B cell (primary cell): Measurements from ENCODE around the gene ITCH. TPM values are rescaled to one million over a fixed set of nuclear protein-coding genes. Genes with fewer than 3 reads are reported as not detected.
"Not testable (repeated sequence)": the region's sequence is repeated elsewhere in the genome, so short reads cannot be mapped to it uniquely, and the experiment has no call there.

Source experiments
- ATAC-seq: fragments of 200-7000 bp; cut with Tn5 transposase; one replicate; pipeline ENCODE4 v1.10.0; 2021; ENCODE audit warnings: low read depth, mild to moderate bottlenecking, moderate number of reproducible peaks, moderate library complexity
- CTCF ChIA-PET: fragments of 350-600 bp; sonication (Branson Sonifier 250); formaldehyde crosslinking; loops from one replicate; lab custom pipeline; 2021; ENCODE audit warnings: antibody characterized with exemption, inconsistent platforms; lab: Charles Lee
- POLR2A ChIA-PET: fragments of 350-600 bp; sonication (Branson Sonifier 250); formaldehyde crosslinking; loops from one replicate; lab custom pipeline; 2021; ENCODE audit warnings: antibody characterized with exemption; lab: Charles Lee
- DNase-seq: peaks from one replicate; pipeline ENCODE4 v3.0.0; 2013
- H2AFZ ChIP-seq: 2 replicates; pipeline ENCODE4 v1.6.1; 2012; ENCODE audit warnings: mild to moderate bottlenecking, low read depth, low read length; ENCODE audit not compliant: insufficient read depth, poor library complexity, severe bottlenecking
- H3K27ac ChIP-seq, 2 donors: 1 replicate in 1 of 2; 2 replicates in 1 of 2; pipeline ENCODE4 v1.5.1; 2012 to 2013; ENCODE audit warnings: low read length in 2 of 2, mild to moderate bottlenecking in 2 of 2, moderate library complexity in 1 of 2
- H3K27me3 ChIP-seq, 4 experiments: fragments of 200-600 bp in 1 of 4; sonication (generic) in 1 of 4; replicated peaks in 1 of 4; 1 replicate in 2 of 4; 2 replicates in 2 of 4; pipeline versions ENCODE4 v1.6.1 to v1.7.0; 2013 to 2016; ENCODE audit warnings: low read length in 3 of 4, mild to moderate bottlenecking in 2 of 4, mixed read lengths in 1 of 4, moderate library complexity in 1 of 4; ENCODE audit not compliant: insufficient read depth in 4 of 4, control insufficient read depth in 3 of 4; ENCODE audit errors: control extremely low read depth in 1 of 4
- H3K36me3 ChIP-seq, 2 experiments: replicated peaks in 1 of 2; 1 replicate in 1 of 2; 2 replicates in 1 of 2; pipeline versions ENCODE4 v1.6.1 to v1.7.1; 2013; ENCODE audit warnings: low read length in 1 of 2; ENCODE audit not compliant: insufficient read depth in 2 of 2, control insufficient read depth in 1 of 2; ENCODE audit errors: control extremely low read depth in 1 of 2, extremely low read depth in 1 of 2
- H3K4me1 ChIP-seq, 2 donors: fragments of 200-600 bp in 1 of 2; sonication (generic) in 1 of 2; 1 replicate in 1 of 2; 2 replicates in 1 of 2; pipeline versions ENCODE4 v1.5.1 to v1.6.1; 2013 to 2017; ENCODE audit warnings: low read length in 2 of 2; ENCODE audit not compliant: control insufficient read depth in 2 of 2, insufficient read depth in 2 of 2
- H3K4me2 ChIP-seq: replicated peaks from 2 replicates; pipeline ENCODE3; 2012; ENCODE audit warnings: mild to moderate bottlenecking, low read depth, low read length; ENCODE audit not compliant: poor library complexity, severe bottlenecking
- H3K4me3 ChIP-seq, 5 experiments: fragments of 200-600 bp in 1 of 5; sonication (generic) in 1 of 5; 1 replicate in 3 of 5; 2 replicates in 2 of 5; pipeline versions ENCODE4 v1.5.1 to v1.7.0; 2011 to 2016; ENCODE audit warnings: low read length in 4 of 5, mild to moderate bottlenecking in 4 of 5, low read depth in 2 of 5, control low read depth in 1 of 5, moderate library complexity in 1 of 5; ENCODE audit not compliant: insufficient read depth in 1 of 5; ENCODE audit errors: control extremely low read depth in 1 of 5, extremely low read depth in 1 of 5
- H3K79me2 ChIP-seq: fragments of 200-600 bp; sonication (generic); one replicate; pipeline ENCODE4 v1.6.0; 2016; ENCODE audit warnings: low read length; ENCODE audit not compliant: control insufficient read depth, insufficient read depth
- H3K9ac ChIP-seq: fragments of 200-600 bp; sonication (generic); 2 replicates; pipeline ENCODE4 v1.6.1; 2017; ENCODE audit warnings: mild to moderate bottlenecking, low read length, moderate library complexity
- H3K9me3 ChIP-seq, 3 donors: one replicate each; pipeline versions ENCODE4 v1.6.1 to v1.7.1; 2013; ENCODE audit warnings: low read length in 2 of 3; ENCODE audit not compliant: control insufficient read depth in 2 of 3, insufficient read depth in 1 of 3; ENCODE audit errors: control extremely low read depth in 1 of 3
- H4K20me1 ChIP-seq: 2 replicates; pipeline ENCODE4 v1.6.0; 2012; ENCODE audit warnings: mild to moderate bottlenecking, low read length; ENCODE audit not compliant: insufficient read depth, control insufficient read depth, poor library complexity, severe bottlenecking
- H3K27ac Mint-ChIP-seq: one replicate; pipeline ENCODE4 v1.8.0; 2021; ENCODE audit warnings: mixed read lengths
- H3K27me3 Mint-ChIP-seq: one replicate; pipeline ENCODE4 v1.8.0; 2021; ENCODE audit warnings: mixed read lengths
- H3K4me1 Mint-ChIP-seq: one replicate; pipeline ENCODE4 v1.8.0; 2021; ENCODE audit warnings: mixed read lengths
- H3K4me3 Mint-ChIP-seq: one replicate; pipeline ENCODE4 v1.8.0; 2021; ENCODE audit warnings: mixed read lengths
- H3K9me3 Mint-ChIP-seq: one replicate; pipeline ENCODE4 v1.8.0; 2022; ENCODE audit warnings: mixed read lengths; ENCODE audit not compliant: insufficient read depth
- CTCF ChIP-seq: fragments of 200-600 bp; IDR thresholded peaks from one replicate; pipeline ENCODE4 v1.8.0; 2022; ENCODE audit warnings: antibody characterized with exemption, mild to moderate bottlenecking
- EZH2 ChIP-seq: IDR thresholded peaks from 2 replicates; pipeline ENCODE4 v1.6.1; 2012; ENCODE audit warnings: borderline replicate concordance, low read depth, mild to moderate bottlenecking, moderate library complexity, low read length; ENCODE audit not compliant: insufficient read depth, poor library complexity, severe bottlenecking
- WGBS: methylation state at CpG from one replicate; pipeline ENCODE4 v1.1.5; 2013; ENCODE audit warnings: missing lambda C conversion rate; ENCODE audit not compliant: insufficient coverage; 5-methylcytosine and 5-hydroxymethylcytosine counted together
- intact Hi-C: fragments of 100-400 bp; cut with micrococcal nuclease; formaldehyde crosslinking; loops from one replicate; pipeline ENCODE4 v1.10.0; 2022
- polyA plus RNA-seq: library from polyadenylated mRNA; depleted of rRNA; stranded (reverse); fragments of >200 nt; gene quantifications from 2 replicates; pipeline ENCODE4 v1.2.3, GENCODE V29; 2012
- total RNA-seq, 2 donors: library from RNA; stranded (reverse); fragments of 120-200 nt in 1 of 2; gene quantifications; 1 replicate in 1 of 2; 2 replicates in 1 of 2; pipeline versions ENCODE4 v1.2.3 to v1.2.4, GENCODE V29; 2013 to 2022

The ITCH gene
- total and polyA plus RNA-seq, 2 donors (not counting 1 experiment from before 2014, with no cell fraction given): 10.0 to 110 TPM

GRCh38 chr20:34328928-34329677 is 34.0 kb upstream of the ITCH start:
- 100% methylated on average over 8 of the region's 9 CpGs for WGBS
- ATAC-seq (no peak), DNase-seq (no peak)
- no peak overlapping the region for H3K4me3 ChIP-seq
- H2AFZ ChIP-seq: no peak overlapping the region
- TF ChIP-seq CTCF (no peak), EZH2 (no peak)
- Mint-ChIP-seq H3K27ac (no peak overlapping the region), H3K4me1 (no peaks in the 10 kb centered on the region), H3K27me3 (peaks cover 10% of the 10 kb centered on the region), H3K4me3 (no peak overlapping the region), H3K9me3 (no peaks in the 10 kb centered on the region)
- H3K27me3 ChIP-seq: peaks cover 0 to 3% (median 1%) of the 10 kb centered on the region in 4 experiments
- ChIA-PET CTCF (no interaction called here), POLR2A (no interaction called here)
- no peak overlapping the region for H3K4me2 ChIP-seq
- no peaks in the 10 kb centered on the region for H4K20me1 ChIP-seq
- H3K36me3 ChIP-seq: no peaks in the 10 kb centered on the region
- H3K79me2 ChIP-seq: no peaks in the 10 kb centered on the region
- no peak overlapping the region for H3K9ac ChIP-seq
- no peak overlapping the region for H3K27ac ChIP-seq
- H3K9me3 ChIP-seq: peaks cover 0 to 3% (median 0%) of the 10 kb centered on the region in 3 donors
- H3K4me1 ChIP-seq: no peaks in the 10 kb centered on the region
- intact Hi-C loops: no loop called here

DNA sequence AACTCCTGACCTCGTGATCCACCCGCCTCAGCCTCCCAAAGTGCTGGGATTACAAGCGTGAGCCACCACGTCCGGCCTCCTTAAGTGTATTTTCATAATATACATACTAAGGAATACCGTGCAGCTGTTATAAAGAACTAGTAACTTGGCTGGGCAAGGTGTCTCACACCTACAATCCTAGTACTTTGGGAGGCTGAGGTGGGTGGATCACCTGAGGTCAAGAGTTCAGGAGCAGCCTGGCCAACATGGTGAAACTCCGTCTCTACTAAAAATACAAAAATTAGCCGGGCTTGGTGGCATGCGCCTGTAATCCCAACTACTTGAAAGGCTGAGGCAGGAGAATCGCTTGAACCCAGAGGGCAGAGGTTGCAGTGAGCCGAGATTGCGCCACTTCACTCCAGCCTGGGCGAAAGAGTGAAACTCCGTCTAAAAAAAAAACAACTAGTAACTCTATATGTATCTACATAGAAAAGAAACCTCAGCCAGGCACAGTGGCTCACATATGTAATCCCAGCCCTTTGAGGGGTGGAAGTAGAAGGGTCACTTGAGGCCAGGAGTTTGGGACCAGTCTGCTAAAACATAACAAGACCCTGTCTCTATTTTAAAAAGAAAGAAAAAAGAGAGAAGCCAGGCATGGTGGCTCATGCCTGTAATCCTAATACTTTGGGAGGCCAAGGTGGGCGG is 32.1 kb upstream of the ITCH start:
- H3K4me2 ChIP-seq, H3K9me3 ChIP-seq, H3K27me3 Mint-ChIP-seq, H2AFZ ChIP-seq, POLR2A ChIA-PET, H3K4me1 ChIP-seq, H3K36me3 ChIP-seq, intact Hi-C loops, H3K79me2 ChIP-seq, H3K27ac ChIP-seq, H3K4me1 Mint-ChIP-seq, H3K9ac ChIP-seq, H3K27ac Mint-ChIP-seq, H3K9me3 Mint-ChIP-seq, ATAC-seq, H4K20me1 ChIP-seq, H3K27me3 ChIP-seq, DNase-seq, H3K4me3 Mint-ChIP-seq, H3K4me3 ChIP-seq: not testable (repeated sequence)
- CTCF ChIA-PET: interaction anchor here (0.6 kb wide), 1 partner anchor 808 kb away, joined by 3 read pairs; no protein-coding TSS in a partner anchor
- 100% methylated on average over 3 of the region's 15 CpGs for WGBS
